ENCODE data around the gene DIABLO. TPM values are rescaled to one million over a fixed set of nuclear protein-coding genes. Genes with fewer than 3 reads are reported as not detected.

Gene DIABLO
- total RNA-seq, 1 experiment from 2014 or later = 60.1 TPM

DNA sequence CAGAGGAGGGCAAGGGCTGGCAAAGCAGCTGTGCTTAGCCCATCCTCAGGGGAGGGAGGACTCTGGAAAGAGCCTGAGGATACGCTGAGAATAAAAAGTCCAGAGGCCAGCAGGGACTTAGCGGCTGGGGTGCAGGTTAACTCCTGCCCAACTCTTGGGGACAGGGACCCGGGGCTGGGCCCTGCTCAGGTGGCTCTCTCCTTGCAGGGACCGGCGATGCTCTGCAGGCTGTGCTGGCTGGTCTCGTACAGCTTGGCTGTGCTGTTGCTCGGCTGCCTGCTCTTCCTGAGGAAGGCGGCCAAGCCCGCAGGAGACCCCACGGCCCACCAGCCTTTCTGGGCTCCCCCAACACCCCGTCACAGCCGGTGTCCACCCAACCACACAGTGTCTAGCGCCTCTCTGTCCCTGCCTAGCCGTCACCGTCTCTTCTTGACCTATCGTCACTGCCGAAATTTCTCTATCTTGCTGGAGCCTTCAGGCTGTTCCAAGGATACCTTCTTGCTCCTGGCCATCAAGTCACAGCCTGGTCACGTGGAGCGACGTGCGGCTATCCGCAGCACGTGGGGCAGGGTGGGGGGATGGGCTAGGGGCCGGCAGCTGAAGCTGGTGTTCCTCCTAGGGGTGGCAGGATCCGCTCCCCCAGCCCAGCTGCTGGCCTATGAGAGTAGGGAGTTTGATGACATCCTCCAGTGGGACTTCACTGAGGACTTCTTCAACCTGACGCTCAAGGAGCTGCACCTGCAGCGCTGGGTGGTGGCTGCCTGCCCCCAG is 19.6 kb downstream of the DIABLO start:
- ATAC-seq = no peak
- POLR2A ChIA-PET = no interaction called here

More for the DNA sequence above, 19.6 kb downstream of the DIABLO start:
- Histone ChIP-seq H3K27ac (ENCODE audit: low read depth, low read length) (no peak overlapping the region), H3K9me2 (ENCODE audit: insufficient read depth) (no peaks in the 10 kb centered on the region), H2AFZ (ENCODE audit: low read depth, low read length, poor library complexity, severe bottlenecking) (no peak overlapping the region), H3K4me2 (ENCODE audit: low read length) (no peak overlapping the region), H4K20me1 (ENCODE audit: insufficient read depth) (no peaks in the 10 kb centered on the region), H3K9ac (ENCODE audit: low read length) (no peak overlapping the region), H3K4me3 (replicated peaks in 1 of 2; ENCODE audit: low read depth in 1 of 2, low read length in 2 of 2) (no peak overlapping the region), H3K27me3 (ENCODE audit: insufficient read depth, low read length) (no peaks in the 10 kb centered on the region), H3K9me3 (ENCODE audit: control insufficient read depth in 1 of 2, insufficient read depth in 1 of 2, low read depth in 1 of 2, low read length in 2 of 2) (no peaks in the 10 kb centered on the region), H3K79me2 (ENCODE audit: insufficient read depth, low read length) (peaks cover 5% of the 10 kb centered on the region), H3K4me1 (ENCODE audit: control insufficient read depth in 1 of 2, insufficient read depth in 2 of 2, low read length in 2 of 2) (peaks cover 2 to 31% of the 10 kb centered on the region in 2 experiments; a peak in 3 of 4 replicates), H3K36me3 (ENCODE audit: control insufficient read depth in 1 of 2, insufficient read depth in 2 of 2, low read length in 2 of 2) (peaks cover 18 to 21% of the 10 kb centered on the region in 2 experiments; a peak in 3 of 4 replicates)
- TF ChIP-seq, protein P1, sequence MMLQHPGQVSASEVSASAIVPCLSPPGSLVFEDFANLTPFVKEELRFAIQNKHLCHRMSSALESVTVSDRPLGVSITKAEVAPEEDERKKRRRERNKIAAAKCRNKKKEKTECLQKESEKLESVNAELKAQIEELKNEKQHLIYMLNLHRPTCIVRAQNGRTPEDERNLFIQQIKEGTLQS (IDR thresholded peaks at IDR 0.05) = no peak
- no peak for TF ChIP-seq SIN3A (IDR thresholded peaks at IDR 0.05; ENCODE audit: low read depth)
- TF ChIP-seq EZH2phosphoT487 (IDR thresholded peaks at IDR 0.05; ENCODE audit: borderline replicate concordance) = no peak
- no peak for TF ChIP-seq SP1 (IDR thresholded peaks at IDR 0.05; ENCODE audit: low read depth)
- TF ChIP-seq, protein P2, sequence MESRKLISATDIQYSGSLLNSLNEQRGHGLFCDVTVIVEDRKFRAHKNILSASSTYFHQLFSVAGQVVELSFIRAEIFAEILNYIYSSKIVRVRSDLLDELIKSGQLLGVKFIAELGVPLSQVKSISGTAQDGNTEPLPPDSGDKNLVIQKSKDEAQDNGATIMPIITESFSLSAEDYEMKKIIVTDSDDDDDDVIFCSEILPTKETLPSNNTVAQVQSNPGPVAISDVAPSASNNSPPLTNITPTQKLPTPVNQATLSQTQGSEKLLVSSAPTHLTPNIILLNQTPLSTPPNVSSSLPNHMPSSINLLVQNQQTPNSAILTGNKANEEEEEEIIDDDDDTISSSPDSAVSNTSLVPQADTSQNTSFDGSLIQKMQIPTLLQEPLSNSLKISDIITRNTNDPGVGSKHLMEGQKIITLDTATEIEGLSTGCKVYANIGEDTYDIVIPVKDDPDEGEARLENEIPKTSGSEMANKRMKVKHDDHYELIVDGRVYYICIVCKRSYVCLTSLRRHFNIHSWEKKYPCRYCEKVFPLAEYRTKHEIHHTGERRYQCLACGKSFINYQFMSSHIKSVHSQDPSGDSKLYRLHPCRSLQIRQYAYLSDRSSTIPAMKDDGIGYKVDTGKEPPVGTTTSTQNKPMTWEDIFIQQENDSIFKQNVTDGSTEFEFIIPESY (IDR thresholded peaks at IDR 0.05; ENCODE audit: extremely low read depth, insufficient replicate concordance, low read length) = no peak
- TF ChIP-seq EGR1 (IDR thresholded peaks at IDR 0.05; ENCODE audit: low read depth) = no peak
- no peak for TF ChIP-seq FOSL1 (IDR thresholded peaks at IDR 0.05; ENCODE audit: low read depth)
- no peak for TF ChIP-seq SRF (IDR thresholded peaks at IDR 0.05; ENCODE audit: low read depth)
- no peak for TF ChIP-seq ZNF274 (IDR thresholded peaks at IDR 0.05; ENCODE audit: low read depth, low read length)
- ChIA-PET RAD21 (ENCODE audit: low non-redundant PET in 1 of 2, low total read pairs in 2 of 2, uncharacterized antibody in 2 of 2, unreplicated experiment in 2 of 2) (no interaction called here), CTCF (no interaction called here)
- intact Hi-C loops (cut with micrococcal nuclease) = no loop called here
- DNase-seq (ENCODE audit: low read depth, low spot score) = no peak
- no TSS peak for BruUV-seq (replicated peaks)

All from HCT116 (cell line).